Peyer's patch (tissue), 4 donors: ENCODE results near the gene CAV3. TPM values are rescaled to one million over a fixed set of nuclear protein-coding genes. Genes with fewer than 3 reads are reported as not detected.
A peak's percentile ranks its signal among the peaks of the same experiment; 100 is the strongest.

Experiments
- DNase-seq, 3 donors: peaks; one replicate each; pipeline ENCODE4 v3.0.0-alpha.2; 2017 to 2019
- H3K27ac ChIP-seq, 4 donors: fragments of 200-600 bp; sonication (generic); one replicate each; pipeline ENCODE4 v1.5.1; 2016 to 2019
- H3K27me3 ChIP-seq, 2 donors: fragments of 200-600 bp; sonication (generic); one replicate each; pipeline ENCODE4 v1.5.1; 2019
- H3K36me3 ChIP-seq, 3 donors: fragments of 200-600 bp; sonication (generic); one replicate each; pipeline ENCODE4 v1.5.1; 2016 to 2019
- H3K4me1 ChIP-seq, 4 donors: fragments of 200-600 bp; sonication (generic); one replicate each; pipeline ENCODE4 v1.5.1; 2016 to 2019
- H3K4me3 ChIP-seq, 4 donors: fragments of 200-600 bp; sonication (generic); 1 replicate in 3 of 4; 2 replicates in 1 of 4; pipeline ENCODE4 v1.5.1; 2016 to 2019; ENCODE audit warnings: mild to moderate bottlenecking in 1 of 4
- H3K9me3 ChIP-seq, 4 donors: fragments of 200-600 bp; sonication (generic); one replicate each; pipeline ENCODE4 v1.5.1; 2016 to 2019; ENCODE audit warnings: mild to moderate bottlenecking in 1 of 4
- CTCF ChIP-seq, 6 experiments: fragments of 450-650 bp in 4 of 6; fragments of 200-600 bp in 2 of 6; sonication (generic) in 1 of 6; IDR thresholded peaks; one replicate each; pipeline ENCODE4 v1.5.1; 2017 to 2019; ENCODE audit warnings: antibody characterized with exemption in 6 of 6, mild to moderate bottlenecking in 3 of 6, moderate library complexity in 1 of 6
- POLR2A ChIP-seq, 2 donors: fragments of 450-650 bp; IDR thresholded peaks; one replicate each; pipeline ENCODE4 v1.5.1; 2017; ENCODE audit warnings: antibody characterized with exemption in 2 of 2, mild to moderate bottlenecking in 2 of 2, moderate library complexity in 2 of 2
- total RNA-seq, 4 donors: library from RNA; depleted of rRNA; stranded (reverse); fragments of >200 nt; gene quantifications; one replicate each; pipeline ENCODE4 v1.1.0, GENCODE V29; 2016

CAV3 gene
- total RNA-seq, 4 donors from 2014 or later: not detected

- Histone ChIP-seq H3K4me3 (peak overlapping the region in 2 of 4 donors; percentile 29 to 36), H3K4me1 (peaks cover 0 to 29% (median 7%) of the 10 kb centered on the region in 4 donors), H3K27ac (no peak overlapping the region), H3K9me3 (no peaks in the 10 kb centered on the region), H3K36me3 (no peaks in the 10 kb centered on the region), H3K27me3 (peaks cover 0 to 17% of the 10 kb centered on the region in 2 donors)
- peak in 1 of 3 donors; percentile 67 for DNase-seq
- TF ChIP-seq POLR2A (IDR thresholded peaks at IDR 0.05) (no peak), CTCF (IDR thresholded peaks at IDR 0.05) (peak in 2 of 6 experiments; percentile 16 to 20)
These were observed 34.2 kb downstream of the CAV3 start for GRCh38 chr3:8767667-8768363.

- peak overlapping the region in 3 of 4 donors; percentile 19 to 36 (median 29) for H3K4me3 ChIP-seq
- TF ChIP-seq POLR2A (IDR thresholded peaks at IDR 0.05): no peak
- TF ChIP-seq CTCF (IDR thresholded peaks at IDR 0.05): no peak
- no peaks in the 10 kb centered on the region for H3K36me3 ChIP-seq
- no peaks in the 10 kb centered on the region for H3K9me3 ChIP-seq
- peaks cover 0 to 29% (median 7%) of the 10 kb centered on the region in 4 donors for H3K4me1 ChIP-seq
- DNase-seq: no peak
- no peak overlapping the region for H3K27ac ChIP-seq
- peaks cover 0 to 17% of the 10 kb centered on the region in 2 donors for H3K27me3 ChIP-seq
These were observed 34.9 kb downstream of the CAV3 start for GRCh38 chr3:8768364-8769087.

- Histone ChIP-seq H3K27ac (no peak within 1 kb of the TSS), H3K4me3 (peak within 1 kb of the TSS in 3 of 4 donors; percentile 19 to 45 (median 40)), H3K4me1 (peaks cover 0 to 29% (median 7%) of the 10 kb centered on the region in 4 donors), H3K27me3 (peaks cover 0 to 17% of the 10 kb centered on the region in 2 donors), H3K36me3 (no peaks in the 10 kb centered on the region), H3K9me3 (no peaks in the 10 kb centered on the region)
- DNase-seq: peak in 2 of 3 donors; percentile 69 to 71
- TF ChIP-seq CTCF (IDR thresholded peaks at IDR 0.05): peak; percentile 47 to 95 (median 84)
- no peak for TF ChIP-seq POLR2A (IDR thresholded peaks at IDR 0.05)
These were observed 35.7 kb downstream of the CAV3 start, which contains the start of gene OXTR for GRCh38 chr3:8769088-8769822. Gene OXTR, minus strand, starts transcription at chr3:8769613. Its CDS starts 1,426 bp downstream, at chr3:8768187.

- H3K9me3 ChIP-seq: no peaks in the 10 kb centered on the region
- no peak for TF ChIP-seq POLR2A (IDR thresholded peaks at IDR 0.05)
- TF ChIP-seq CTCF (IDR thresholded peaks at IDR 0.05): no peak
- H3K36me3 ChIP-seq: no peaks in the 10 kb centered on the region
- H3K4me3 ChIP-seq: no peak overlapping the region
- DNase-seq: no peak
- H3K4me1 ChIP-seq: peaks cover 0 to 9% (median 2%) of the 10 kb centered on the region in 4 donors
- peaks cover 0 to 2% of the 10 kb centered on the region in 2 donors for H3K27me3 ChIP-seq
- no peak overlapping the region for H3K27ac ChIP-seq
These were observed 40.4 kb downstream of the CAV3 start for GRCh38 chr3:8773941-8774542.

- Histone ChIP-seq H3K27ac (no peak overlapping the region), H3K4me1 (no peaks in the 10 kb centered on the region), H3K9me3 (no peaks in the 10 kb centered on the region), H3K27me3 (no peaks in the 10 kb centered on the region), H3K4me3 (no peak overlapping the region), H3K36me3 (no peaks in the 10 kb centered on the region)
- DNase-seq: no peak
- TF ChIP-seq POLR2A (IDR thresholded peaks at IDR 0.05) (no peak), CTCF (IDR thresholded peaks at IDR 0.05) (no peak)
These were observed 41.6 kb downstream of the CAV3 start for GRCh38 chr3:8775181-8775580.
